ENCODE measurements around the gene PCDHGB2. TPM values are rescaled to one million over a fixed set of nuclear protein-coding genes. Genes with fewer than 3 reads are reported as not detected.
"Not testable (repeated sequence)": the region's sequence is repeated elsewhere in the genome, so short reads cannot be mapped to it uniquely, and the experiment has no call there.

The PCDHGB2 gene
- total and polyA plus RNA-seq, 2 of the 8 experiments (the other 6 are each of a cell fraction or from before 2014, with no cell fraction given), result 1.9 to 2.9 TPM

DNA sequence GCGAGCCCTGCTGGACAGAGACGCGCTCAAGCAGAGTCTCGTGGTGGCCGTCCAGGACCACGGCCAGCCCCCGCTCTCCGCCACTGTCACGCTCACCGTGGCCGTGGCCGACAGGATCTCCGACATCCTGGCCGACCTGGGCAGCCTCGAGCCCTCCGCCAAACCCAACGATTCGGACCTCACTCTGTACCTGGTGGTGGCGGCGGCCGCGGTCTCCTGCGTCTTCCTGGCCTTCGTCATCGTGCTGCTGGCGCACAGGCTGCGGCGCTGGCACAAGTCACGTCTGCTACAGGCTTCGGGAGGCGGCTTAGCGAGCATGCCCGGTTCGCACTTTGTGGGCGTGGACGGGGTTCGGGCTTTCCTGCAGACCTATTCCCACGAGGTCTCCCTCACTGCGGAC, 27.2 kb upstream of the PCDHGB2 start:
- H3K4me2 ChIP-seq (ENCODE audit: insufficient read depth in 1 of 2, low read depth in 2 of 2, low read length in 2 of 2); H2AK5ac ChIP-seq (ENCODE audit: low read depth, low read length); H3K9ac ChIP-seq (replicated peaks in 1 of 4; ENCODE audit: extremely low read depth in 1 of 4, low read depth in 3 of 4, low read length in 3 of 4); H3K18ac ChIP-seq (ENCODE audit: extremely low read depth, low read length); H3K56ac ChIP-seq (replicated peaks; ENCODE audit: insufficient read length, low read depth, low read length); H4K5ac ChIP-seq (ENCODE audit: insufficient read length, low read depth, low read length); POLR2A ChIA-PET (ENCODE audit: partially characterized antibody); H3K79me2 ChIP-seq (ENCODE audit: control insufficient read depth in 1 of 2, insufficient read depth in 2 of 2, low read length in 2 of 2); H4K91ac ChIP-seq (replicated peaks; ENCODE audit: insufficient read length, low read length); H3K23ac ChIP-seq (ENCODE audit: insufficient read length); H2BK120ac ChIP-seq (replicated peaks; ENCODE audit: low read depth, low read length); H3K23me2 ChIP-seq (ENCODE audit: low read depth, low read length); H3K36me3 ChIP-seq (ENCODE audit: control insufficient read depth in 2 of 4, insufficient read depth in 4 of 4, low read length in 3 of 4); H3K27ac ChIP-seq (ENCODE audit: low read depth, low read length); H3K14ac ChIP-seq (ENCODE audit: insufficient read length); H4K8ac ChIP-seq (ENCODE audit: extremely low read depth, insufficient read depth, low read length); H4K20me1 ChIP-seq (replicated peaks in 1 of 2; ENCODE audit: control insufficient read depth in 1 of 2, insufficient read depth in 2 of 2, low read length in 2 of 2); H3K79me1 ChIP-seq (ENCODE audit: low read depth, low read length); H3K27me3 ChIP-seq (replicated peaks in 1 of 4; ENCODE audit: control insufficient read depth in 3 of 4, extremely low read depth in 1 of 4, insufficient read depth in 3 of 4, low read length in 3 of 4); DNase-seq (ENCODE audit: low read depth in 1 of 2, low spot score in 2 of 2); FAIRE-seq; H2BK5ac ChIP-seq (ENCODE audit: low read depth, low read length); H2BK12ac ChIP-seq (ENCODE audit: low read depth, low read length); H3K4me1 ChIP-seq (replicated peaks in 1 of 4; ENCODE audit: control insufficient read depth in 3 of 4, insufficient read depth in 4 of 4, low read length in 3 of 4); H3K4ac ChIP-seq (replicated peaks; ENCODE audit: insufficient read length, low read depth, low read length); H2BK15ac ChIP-seq (ENCODE audit: low read length); H2BK20ac ChIP-seq (ENCODE audit: low read length); H3K4me3 ChIP-seq (ENCODE audit: extremely low read depth in 1 of 4, insufficient read depth in 2 of 4, low read depth in 3 of 4, low read length in 4 of 4); H2AFZ ChIP-seq (ENCODE audit: low read length): not testable (repeated sequence)
- CTCF ChIA-PET (ENCODE audit: partially characterized antibody), result interaction anchor here (1.1 to 4.6 kb wide), 3 partner anchors 11 to 18 kb away, joined by 5 to 25 read pairs (median 21); partner anchors contain the start of genes PCDHGA3, PCDHGB1 and TAF7
- 95% methylated on average over 24 of the region's 39 CpGs; no CpG with 5 or more reads in 1 of the 2 experiments for WGBS, 2 experiments (ENCODE audit: extremely low coverage in 1 of 2, insufficient coverage in 1 of 2, insufficient read length in 1 of 2, insufficient replicate concordance in 2 of 2, low coverage in 1 of 2, low lambda C conversion rate in 2 of 2, missing lambda C conversion rate in 1 of 2)
- peaks cover 20 to 37% of the 10 kb centered on the region in 2 experiments for H3K9me3 ChIP-seq (ENCODE audit: insufficient read depth in 2 of 2, low read depth in 1 of 2, low read length in 1 of 2)

Measured in H1 (cell line).